Measurements from ENCODE around the gene LBX2.

- no peak for TF ChIP-seq CTCF (optimal IDR thresholded peaks at IDR 0.05 in 1 of 3, IDR thresholded peaks at IDR 0.05 in 1 of 3, conservative IDR thresholded peaks at IDR 0.05 in 1 of 3; ENCODE audit: extremely low read depth in 1 of 3, insufficient read depth in 2 of 3, low read length in 3 of 3)
- TF ChIP-seq EZH2 (IDR thresholded peaks at IDR 0.05; ENCODE audit: low read length), result no peak
These were observed 41.8 kb downstream of the LBX2 start for GRCh38 chr2:74457549-74458131.

Data from keratinocyte (primary cell).